GM23248 (cell line): ENCODE data around the gene CDRT15.

Experiments
- EZH2 ChIP-seq: fragments of 200-600 bp; sonication (generic); IDR thresholded peaks from 2 replicates; pipeline ENCODE4 v1.6.1; 2018; ENCODE audit warnings: antibody characterized with exemption, mild to moderate bottlenecking; ENCODE audit not compliant: insufficient read depth, poor library complexity, severe bottlenecking
- EZH2phosphoT487 ChIP-seq: fragments of 200-600 bp; sonication (generic); IDR thresholded peaks from 2 replicates; pipeline ENCODE4 v1.6.1; 2018; ENCODE audit warnings: antibody characterized with exemption, moderate library complexity, mild to moderate bottlenecking, low read depth; ENCODE audit not compliant: insufficient read depth

DNA sequence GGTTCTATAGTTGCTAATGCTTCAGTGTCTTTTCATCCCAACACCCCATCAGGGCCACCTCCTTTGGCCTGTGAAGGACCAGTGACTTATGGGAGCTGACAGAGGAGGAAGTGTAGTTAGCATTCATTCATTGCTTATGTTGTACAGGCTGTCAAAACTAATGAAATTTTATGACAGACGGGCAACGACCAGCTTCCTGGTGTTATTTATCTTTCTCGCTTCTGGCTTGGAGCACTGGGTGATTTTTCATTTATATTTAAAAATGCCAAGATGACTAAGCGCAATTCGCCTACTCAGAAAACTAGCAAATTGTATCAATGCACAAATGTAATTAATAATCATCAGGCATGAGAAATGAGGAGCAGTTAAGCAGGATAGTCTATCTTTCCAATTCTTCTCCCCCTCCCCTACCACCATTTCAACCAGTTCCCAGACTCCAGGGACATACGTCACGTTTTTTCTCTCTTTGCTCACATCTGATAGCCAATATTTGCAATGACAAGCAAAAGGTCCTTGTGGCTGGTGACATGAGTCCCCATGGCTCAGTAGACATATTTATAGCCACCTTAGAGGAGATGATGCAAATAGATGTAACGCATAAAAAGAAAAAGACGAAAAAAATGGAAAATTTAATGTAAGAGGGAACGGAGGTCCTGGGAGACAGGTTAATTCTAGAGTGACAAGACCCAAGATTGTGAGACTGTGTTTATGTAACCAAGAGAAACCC lies 11.2 kb downstream of the CDRT15 start:
- TF ChIP-seq EZH2phosphoT487 (no peak), EZH2 (no peak)
